HG03060 (cell line): ENCODE data around the gene TSPAN5.

Source experiments
- ATAC-seq: cut with Tn5 transposase; IDR thresholded peaks from one replicate; pipeline ENCODE4 v1.9.1; 2021; ENCODE audit warnings: low read depth, moderate number of reproducible peaks; ENCODE audit not compliant: unreplicated experiment

The TSPAN5 gene

GRCh38 chr4:98527534-98528269, 130.7 kb downstream of the TSPAN5 start:
- no peak for ATAC-seq

DNA sequence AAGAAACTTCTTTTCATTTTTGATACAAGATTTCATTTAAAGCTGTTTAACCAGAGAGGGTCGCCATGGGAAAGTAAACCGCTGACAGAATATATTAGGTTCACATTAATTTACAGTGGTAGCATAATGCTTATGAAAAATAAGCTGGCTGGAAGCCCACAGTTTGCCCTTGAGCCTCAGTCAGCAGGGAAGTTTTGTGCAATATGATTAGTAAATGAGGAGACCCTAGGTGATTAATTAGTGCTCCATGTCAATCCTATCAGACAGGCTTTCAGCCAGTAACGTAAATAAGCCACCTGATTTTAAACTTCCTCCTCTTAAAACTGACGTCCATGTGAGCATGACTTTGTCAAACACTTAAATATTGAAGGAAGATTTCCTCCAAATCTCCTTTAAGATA, 134.2 kb downstream of the TSPAN5 start:
- ATAC-seq: no peak

DNA sequence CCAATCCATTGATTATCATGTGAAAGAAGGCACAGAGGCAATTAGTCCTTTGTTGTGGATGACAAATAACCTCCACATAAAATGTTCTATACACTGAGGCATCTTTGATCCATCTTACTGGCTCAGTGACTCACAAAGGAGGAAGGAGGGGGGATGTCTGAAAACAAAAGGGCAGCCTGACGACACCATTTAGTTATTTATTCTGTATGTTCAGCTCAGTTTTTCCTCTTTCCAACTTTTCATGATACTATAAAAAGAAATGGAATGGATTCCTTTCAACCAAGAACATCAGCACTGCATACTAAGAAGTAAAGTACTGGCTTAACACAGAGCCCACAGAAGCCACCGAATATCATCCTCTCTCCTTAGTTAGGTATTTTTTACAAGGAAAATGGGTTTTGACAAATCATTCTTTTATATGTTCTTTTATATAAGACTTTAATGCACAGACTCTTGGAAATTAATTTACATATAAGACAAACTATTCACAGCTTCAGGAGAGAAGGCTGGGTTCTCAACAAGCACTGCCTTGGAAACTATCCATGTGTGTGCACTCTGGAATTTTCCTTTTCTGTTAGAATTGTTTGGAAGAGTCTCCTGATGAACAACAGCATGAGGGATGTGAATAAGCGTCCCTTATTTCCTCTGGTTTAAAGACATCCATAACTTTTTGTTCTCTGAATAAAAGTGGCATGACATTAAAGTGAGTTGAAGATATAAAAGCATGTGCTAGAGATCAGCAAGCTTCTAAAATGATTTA, 135.6 kb downstream of the TSPAN5 start:
- ATAC-seq: no peak

DNA sequence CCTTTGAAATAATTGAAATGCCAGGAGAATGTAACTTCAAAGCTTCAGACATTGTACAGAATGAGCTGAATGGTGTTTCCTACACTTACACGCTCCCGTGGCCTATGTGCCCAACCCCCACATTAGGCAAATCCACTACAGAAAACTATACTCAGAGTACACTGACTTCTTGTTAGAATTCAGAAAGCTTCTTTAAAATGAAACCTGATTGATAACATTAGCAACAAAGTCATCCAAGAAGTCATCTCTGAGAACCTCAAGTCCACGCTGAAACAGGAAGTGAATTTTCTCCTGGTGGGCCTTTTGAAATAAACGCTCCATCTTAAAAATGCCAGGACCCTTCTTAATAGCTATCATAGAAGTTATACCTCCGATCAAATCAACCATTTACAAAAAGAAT, 136.3 kb downstream of the TSPAN5 start:
- ATAC-seq: no peak

DNA sequence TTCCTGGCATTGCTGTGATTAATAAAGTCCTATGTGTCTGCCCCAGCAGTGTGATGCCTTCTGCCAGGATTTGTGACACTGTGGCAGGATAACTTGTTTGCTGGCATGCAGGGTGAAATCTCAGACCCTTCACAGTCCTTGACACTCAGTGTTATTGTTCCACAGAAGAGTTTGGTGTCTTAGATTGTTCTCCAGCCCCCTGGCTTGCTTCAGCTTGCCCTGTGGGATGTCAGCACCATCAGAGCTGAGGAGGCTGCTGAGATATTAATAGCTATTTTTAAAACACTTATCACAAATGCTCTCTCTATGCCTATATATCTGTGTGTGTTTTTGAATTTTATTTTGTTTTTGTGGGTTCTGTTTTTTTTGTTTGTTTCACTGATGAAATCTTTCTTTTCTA, 136.9 kb downstream of the TSPAN5 start:
- ATAC-seq: no peak

- ATAC-seq: no peak
Observed at GRCh38 chr4:98519268-98519977, 139.0 kb downstream of the TSPAN5 start.

- ATAC-seq: peak; percentile 95
Observed at GRCh38 chr4:98518559-98519267, 139.7 kb downstream of the TSPAN5 start.

- ATAC-seq: no peak
Observed at GRCh38 chr4:98517218-98518021, 141.0 kb downstream of the TSPAN5 start.

DNA sequence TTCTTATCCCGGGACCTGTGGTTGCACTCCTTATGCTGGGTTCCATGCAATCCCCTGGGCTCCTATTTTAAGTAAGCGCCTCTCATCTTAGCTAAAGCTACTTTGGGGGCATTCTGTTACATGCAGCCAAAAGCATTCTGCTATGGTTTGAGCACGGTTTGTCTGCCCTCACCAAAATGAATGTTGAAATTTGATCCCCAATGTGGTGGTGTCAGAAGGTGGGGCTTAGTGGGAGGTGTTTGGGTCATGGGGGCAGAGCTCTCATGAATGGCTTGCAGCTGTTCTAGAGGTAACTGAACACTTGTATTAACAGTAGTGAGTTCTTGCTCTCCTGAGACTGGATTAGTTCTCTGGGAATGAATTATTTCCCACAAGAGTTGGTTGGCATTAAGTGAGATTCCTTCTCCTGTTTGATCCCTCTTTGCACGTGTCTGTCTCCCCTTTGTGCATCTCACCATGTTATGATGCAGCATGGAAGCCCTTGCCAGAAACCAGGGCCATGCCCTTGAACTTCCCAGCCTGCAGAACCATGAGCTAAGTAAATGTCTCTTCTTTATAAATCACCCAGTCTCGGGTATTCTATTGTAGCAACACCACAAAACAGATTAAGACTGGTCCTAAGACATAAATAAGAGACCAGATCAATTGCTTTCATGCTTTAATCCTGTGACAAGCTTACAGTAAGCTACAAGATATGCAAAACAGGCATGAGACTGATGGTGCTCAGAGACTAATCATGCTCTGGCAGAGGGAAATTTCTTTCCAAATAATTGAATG, 141.8 kb downstream of the TSPAN5 start:
- ATAC-seq: no peak

DNA sequence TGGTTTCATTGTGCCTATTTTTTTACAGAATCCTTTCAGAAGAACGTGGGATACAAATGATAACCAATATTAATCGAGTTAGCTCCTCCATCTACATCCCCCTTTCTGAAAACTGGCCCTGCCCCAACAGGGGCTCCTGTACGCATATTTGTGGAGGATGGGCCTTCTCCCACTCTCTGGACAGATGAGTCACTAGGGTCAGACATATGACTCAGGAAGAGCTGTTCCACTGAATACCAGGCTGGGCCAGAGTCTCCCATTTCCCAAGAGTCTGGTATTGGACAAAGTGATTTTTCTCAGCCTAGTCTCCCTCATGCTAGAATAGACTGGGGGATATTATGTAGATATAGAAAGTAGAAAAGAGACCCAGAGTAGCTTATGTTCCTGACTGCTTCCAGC, 142.4 kb downstream of the TSPAN5 start:
- no peak for ATAC-seq

- no peak for ATAC-seq
Observed at GRCh38 chr4:98515470-98515809, 143.0 kb downstream of the TSPAN5 start.

DNA sequence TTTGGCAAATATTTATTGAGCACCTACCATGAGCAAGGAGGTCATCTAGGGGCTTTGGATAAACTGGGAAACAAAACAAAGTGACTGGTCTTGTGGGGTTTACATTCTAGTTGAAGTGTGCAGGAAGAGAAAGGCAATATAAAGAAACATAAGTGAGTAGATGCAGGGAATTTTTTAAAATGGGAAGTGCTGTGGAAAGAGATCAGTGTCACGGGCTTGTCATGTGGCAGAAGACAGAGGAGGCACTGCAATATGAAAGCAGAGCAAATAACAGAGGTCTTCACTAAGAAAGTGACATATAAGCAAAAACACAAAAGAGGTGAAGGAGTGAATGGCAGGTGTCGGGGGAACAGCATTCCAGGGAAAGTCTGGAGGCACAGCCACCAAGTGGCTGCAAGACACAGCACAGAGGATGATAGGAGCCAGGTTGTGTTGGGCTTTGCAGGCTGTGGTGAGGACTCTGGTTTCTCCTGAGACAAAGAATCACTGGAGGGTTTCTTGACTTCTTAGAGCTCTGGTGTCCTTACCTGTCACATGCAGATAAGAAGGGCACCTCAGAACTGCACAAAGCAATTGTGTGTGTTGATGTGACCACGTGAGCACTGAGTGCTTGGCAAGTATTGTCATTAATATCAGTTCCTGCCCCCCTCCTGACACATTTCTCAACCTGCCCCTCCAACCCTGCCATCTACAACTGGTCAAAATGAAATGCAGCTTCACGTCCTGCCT, 143.5 kb downstream of the TSPAN5 start:
- no peak for ATAC-seq

DNA sequence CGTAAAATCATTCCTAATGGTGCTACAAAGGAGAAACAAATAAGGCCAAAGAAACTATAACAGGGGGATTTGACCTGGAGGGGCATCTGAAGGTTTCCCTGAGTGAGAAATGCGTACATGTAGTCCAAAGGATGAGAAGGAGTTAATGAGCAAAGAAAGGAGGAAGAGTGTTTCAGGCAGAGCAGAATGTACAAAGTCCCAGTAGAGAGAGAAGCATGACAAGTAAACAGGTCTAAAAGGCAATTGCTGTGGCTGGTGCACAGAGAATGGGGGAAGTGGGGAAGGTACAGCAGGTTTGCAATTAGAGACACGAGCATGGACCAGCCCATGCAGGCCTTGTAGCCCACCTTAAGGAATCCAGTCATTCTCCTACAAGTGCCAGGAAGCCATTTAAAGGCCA, 145.5 kb downstream of the TSPAN5 start:
- no peak for ATAC-seq

DNA sequence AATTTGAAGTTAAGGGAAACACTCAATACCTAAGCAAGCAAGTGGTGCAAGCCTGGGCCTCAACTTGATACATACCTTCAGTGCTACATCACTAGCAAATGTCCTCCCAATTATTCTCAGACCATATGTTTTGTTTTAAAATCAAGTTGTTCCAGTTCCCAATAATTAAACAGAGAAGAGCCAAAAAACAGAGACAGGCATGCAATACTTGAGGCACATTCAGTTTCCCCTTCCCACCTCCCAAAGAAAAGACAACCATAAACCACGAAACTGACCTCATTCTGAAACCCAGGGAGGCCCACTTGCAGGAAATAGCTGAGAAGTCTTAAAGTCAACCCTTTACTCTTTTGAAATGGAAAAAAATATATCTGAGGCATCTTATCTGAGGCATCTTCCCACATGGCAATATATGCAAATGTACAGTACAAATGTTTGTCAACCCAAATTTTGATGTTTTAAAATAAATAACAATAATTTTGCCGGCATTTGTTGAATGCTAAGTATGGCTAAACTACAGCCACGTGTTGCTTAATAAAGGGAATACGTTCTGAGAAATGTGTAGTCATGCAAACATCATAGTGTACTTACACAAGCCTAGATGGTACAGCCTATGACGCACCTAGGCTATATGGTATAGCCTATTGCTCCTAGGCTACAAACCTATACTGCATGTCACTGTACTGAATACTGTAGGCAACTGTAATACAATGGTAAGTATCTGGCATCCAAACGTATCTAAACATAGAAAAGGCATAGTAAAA, 147.5 kb downstream of the TSPAN5 start:
- ATAC-seq: no peak

- no peak for ATAC-seq
Observed at GRCh38 chr4:98510340-98510739, 148.1 kb downstream of the TSPAN5 start.

GRCh38 chr4:98509721-98510120, 148.7 kb downstream of the TSPAN5 start:
- ATAC-seq: no peak

GRCh38 chr4:98508829-98509598, 149.4 kb downstream of the TSPAN5 start:
- ATAC-seq: no peak
